ENCODE measurements around the gene TRIO.
"Not testable (repeated sequence)": the region's sequence is repeated elsewhere in the genome, so short reads cannot be mapped to it uniquely, and the experiment has no call there.

The TRIO gene

GRCh38 chr5:14366763-14367162 is 223.6 kb downstream of the TRIO start:
- DNase-seq = no peak

DNA sequence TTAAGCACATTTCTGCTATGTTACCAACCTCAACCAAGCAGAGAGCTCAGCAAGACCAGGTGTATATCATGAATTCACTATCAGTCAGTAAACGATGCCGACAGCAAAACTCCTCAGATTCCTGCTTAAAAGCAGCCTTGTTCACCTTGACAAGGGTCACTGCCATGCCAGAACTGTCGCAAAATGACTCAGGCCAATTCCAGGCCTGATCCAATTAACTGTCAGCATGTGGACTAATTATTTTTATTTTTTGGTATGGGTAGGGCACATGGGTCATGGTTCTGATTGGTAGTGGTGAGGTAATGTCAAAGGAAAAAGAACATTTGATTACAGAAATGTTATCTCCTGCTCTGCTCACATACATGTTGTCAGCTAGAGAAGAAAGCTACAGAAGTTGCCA is 224.2 kb downstream of the TRIO start:
- DNase-seq = no peak

DNA sequence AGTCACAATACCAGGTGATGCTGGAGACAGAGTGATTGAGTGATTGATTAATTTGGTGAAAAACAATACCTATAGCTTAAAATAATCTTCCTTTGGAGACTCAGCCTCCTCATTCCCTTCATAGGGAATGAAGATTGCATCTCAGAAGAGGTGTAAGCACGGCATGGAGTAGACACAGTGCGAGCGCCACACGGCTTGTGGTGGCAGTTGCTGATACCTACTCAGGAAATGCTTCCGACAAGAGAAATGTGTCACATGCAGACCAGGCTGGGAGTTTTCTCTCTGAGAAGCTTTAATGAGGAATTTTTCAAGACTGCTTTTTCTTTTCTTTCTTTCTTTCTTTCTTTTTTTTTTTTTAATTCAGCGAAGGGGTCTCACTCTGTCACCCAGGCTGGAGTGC is 226.6 kb downstream of the TRIO start:
- DNase-seq = no peak

GRCh38 chr5:14370386-14370785 is 227.2 kb downstream of the TRIO start:
- DNase-seq = no peak

GRCh38 chr5:14373685-14374084 is 230.5 kb downstream of the TRIO start:
- DNase-seq = no peak

- DNase-seq = no peak
These were observed 231.0 kb downstream of the TRIO start for GRCh38 chr5:14374100-14374499.

DNA sequence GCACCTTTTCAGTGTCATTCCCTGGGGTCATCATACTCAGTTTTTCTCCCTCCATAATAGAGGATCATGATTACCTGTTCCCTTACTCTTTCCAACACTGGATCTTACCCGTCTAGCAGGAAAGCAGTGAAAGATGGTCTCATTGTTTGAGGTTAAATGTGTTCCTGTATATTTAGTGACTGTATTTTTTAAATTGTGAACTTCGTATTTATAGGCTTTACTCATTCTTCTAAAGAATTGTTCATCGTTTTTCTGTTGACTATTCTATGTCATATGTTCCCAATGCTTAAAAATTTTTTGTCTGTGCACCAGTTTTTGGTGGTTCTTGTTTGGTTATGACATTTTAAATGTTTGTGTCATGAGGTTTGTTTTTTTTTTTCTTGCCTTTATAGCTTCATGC is 233.6 kb downstream of the TRIO start:
- DNase-seq = no peak

GRCh38 chr5:14379739-14380497 is 236.8 kb downstream of the TRIO start:
- DNase-seq = no peak

- no peak for DNase-seq
These were observed 237.6 kb downstream of the TRIO start for GRCh38 chr5:14380712-14381111.

GRCh38 chr5:14382640-14383039 is 239.5 kb downstream of the TRIO start:
- no peak for DNase-seq

DNA sequence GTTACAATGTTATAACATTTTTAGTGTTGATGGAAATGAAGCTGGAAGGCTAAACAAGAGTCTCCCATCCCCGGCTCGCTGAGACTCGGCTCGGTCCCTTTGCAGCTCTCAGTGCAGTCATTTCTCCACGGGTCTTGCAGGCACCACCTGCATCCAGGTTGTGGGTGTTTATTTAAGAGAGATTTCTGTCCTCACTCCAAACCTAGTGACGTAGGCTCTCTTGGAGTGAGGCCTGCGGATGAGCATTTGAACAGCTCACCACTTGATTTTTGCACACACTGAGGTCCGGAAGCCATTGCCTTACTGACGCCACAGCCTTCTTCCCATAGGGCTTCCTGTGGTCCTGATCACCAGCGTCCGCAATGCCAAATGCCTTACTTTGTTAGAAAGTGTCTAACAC is 240.8 kb downstream of the TRIO start:
- no peak for DNase-seq

DNA sequence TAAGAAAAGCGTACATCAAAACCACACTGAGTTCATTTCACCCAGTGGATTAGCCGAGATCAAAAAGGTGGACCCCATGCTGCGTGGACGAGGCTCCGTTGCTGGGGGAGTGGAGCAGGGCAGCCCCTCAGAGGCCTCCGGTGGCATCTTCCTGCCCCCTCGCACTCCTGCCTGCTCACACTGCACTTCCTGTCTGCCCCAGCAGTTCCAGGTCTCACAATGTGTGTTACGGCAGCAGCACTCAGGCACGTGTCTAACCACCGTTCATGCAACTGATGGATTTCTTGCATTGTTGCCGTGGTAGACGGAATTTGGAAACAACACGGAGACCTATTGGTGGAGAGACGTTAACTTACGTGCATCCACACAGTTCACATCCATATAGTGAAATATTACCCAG is 241.9 kb downstream of the TRIO start:
- no peak for DNase-seq

- DNase-seq = no peak
These were observed 243.9 kb downstream of the TRIO start for GRCh38 chr5:14386884-14387624.

- no peak for DNase-seq
These were observed 245.6 kb downstream of the TRIO start for GRCh38 chr5:14388741-14389140.

DNA sequence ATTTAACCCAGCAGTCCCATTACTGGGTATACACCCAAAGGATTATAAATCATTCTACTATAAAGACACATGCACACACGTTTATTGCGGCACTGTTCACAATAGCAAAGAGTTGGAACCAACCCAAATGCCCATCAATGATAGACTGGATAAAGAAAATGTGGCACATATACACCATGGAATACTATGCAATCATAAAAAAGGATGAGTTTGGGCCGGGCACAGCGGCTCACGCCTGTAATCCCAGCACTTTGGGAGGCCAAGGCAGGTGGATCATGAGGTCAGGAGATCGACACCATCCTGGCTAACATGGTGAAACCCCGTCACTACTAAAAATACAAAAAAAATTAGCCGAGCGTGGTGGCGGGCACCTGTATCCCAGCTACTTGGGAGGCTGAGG is 249.4 kb downstream of the TRIO start:
- not testable (repeated sequence) for DNase-seq

GRCh38 chr5:14394365-14394764 is 251.2 kb downstream of the TRIO start:
- no peak for DNase-seq

GRCh38 chr5:14395411-14395810 is 252.3 kb downstream of the TRIO start:
- DNase-seq = no peak

- no peak for DNase-seq
These were observed 252.9 kb downstream of the TRIO start for GRCh38 chr5:14396066-14396465.

- DNase-seq = no peak
These were observed 253.6 kb downstream of the TRIO start for GRCh38 chr5:14396737-14397136.

GRCh38 chr5:14397717-14398116 is 254.6 kb downstream of the TRIO start:
- no peak for DNase-seq

DNA sequence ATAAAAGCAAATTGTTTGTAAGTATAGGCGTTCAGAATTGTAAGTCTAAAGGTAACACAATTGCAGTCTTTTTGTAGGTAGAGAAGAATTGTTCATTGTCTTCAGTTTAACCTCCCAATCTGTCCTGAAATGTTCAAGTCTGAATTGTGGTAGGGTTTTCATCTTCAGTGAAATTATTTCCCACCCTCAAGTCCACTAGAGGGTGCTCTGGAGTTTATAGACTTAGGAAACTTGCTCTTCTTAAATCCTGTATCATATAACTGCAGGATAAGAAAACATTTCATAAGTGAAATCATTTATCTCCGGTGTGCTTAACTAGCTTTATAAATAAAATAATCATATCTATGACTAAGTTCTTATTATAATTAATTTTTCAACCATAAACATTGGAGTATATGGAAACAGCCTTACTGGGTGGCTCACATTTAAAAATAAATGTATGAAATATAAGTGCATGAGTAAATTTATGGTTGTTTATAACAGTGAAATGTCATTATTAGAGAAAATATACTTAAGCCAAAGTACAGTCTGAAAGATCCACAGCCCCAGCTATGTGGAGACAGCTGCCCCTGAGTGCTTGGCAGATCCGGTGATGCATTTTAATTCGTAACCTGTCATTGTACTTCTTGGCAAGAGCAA is 256.0 kb downstream of the TRIO start:
- no peak for DNase-seq

- no peak for DNase-seq
These were observed 256.9 kb downstream of the TRIO start for GRCh38 chr5:14400085-14400484.

GRCh38 chr5:14400611-14401010 is 257.5 kb downstream of the TRIO start:
- no peak for DNase-seq

- DNase-seq = no peak
These were observed 258.5 kb downstream of the TRIO start for GRCh38 chr5:14401639-14402038.

Data from SIG-M5 (cell line).